Left lung (tissue), 10 donors: ENCODE results near the gene POLG. TPM values are rescaled to one million over a fixed set of nuclear protein-coding genes. Genes with fewer than 3 reads are reported as not detected.
A peak's percentile ranks its signal among the peaks of the same experiment; 100 is the strongest.

Experiments used
- ATAC-seq: fragments of 200-7000 bp; cut with Tn5 transposase; one replicate; pipeline ENCODE4 v1.9.1; 2020; ENCODE audit warnings: moderate library complexity
- DNase-seq, 4 donors: peaks; one replicate each; pipeline ENCODE4 v3.0.0-alpha.2; 2013 to 2020
- H3K27ac ChIP-seq, 2 donors: fragments of 200-600 bp; sonication (generic) in 1 of 2; one replicate each; pipeline versions ENCODE4 v1.5.0 to v1.8.0; 2020 to 2021
- H3K27me3 ChIP-seq, 2 donors: fragments of 200-600 bp; sonication (generic) in 1 of 2; one replicate each; pipeline versions ENCODE4 v1.5.0 to v1.8.0; 2020 to 2021
- H3K36me3 ChIP-seq, 2 donors: fragments of 200-600 bp; sonication (generic) in 1 of 2; one replicate each; pipeline versions ENCODE4 v1.5.0 to v1.8.0; 2020 to 2021
- H3K4me1 ChIP-seq, 2 donors: fragments of 200-600 bp; one replicate each; pipeline ENCODE4 v1.8.0; 2021
- H3K4me3 ChIP-seq, 2 donors: fragments of 200-600 bp; sonication (generic) in 1 of 2; one replicate each; pipeline versions ENCODE4 v1.5.0 to v1.8.0; 2020 to 2021; ENCODE audit warnings: mild to moderate bottlenecking in 1 of 2
- H3K9me3 ChIP-seq, 2 donors: fragments of 200-600 bp; sonication (generic) in 1 of 2; one replicate each; pipeline versions ENCODE4 v1.5.0 to v1.8.0; 2020 to 2021
- CTCF ChIP-seq, 2 donors: fragments of 200-600 bp; sonication (generic) in 1 of 2; IDR thresholded peaks; one replicate each; pipeline versions ENCODE4 v1.5.0 to v1.8.0; 2021; ENCODE audit warnings: antibody characterized with exemption in 2 of 2
- intact Hi-C, 2 donors: fragments of 100-400 bp; cut with DNase I; formaldehyde crosslinking; loops; one replicate each; pipeline versions ENCODE4 v1.11.2 to v1.14.2; 2022
- polyA plus RNA-seq, 6 donors: library from polyadenylated mRNA; unstranded; fragments of 120-200 nt; gene quantifications; one replicate each; pipeline ENCODE4 v1.2.1, GENCODE V29; 2013; ENCODE audit not compliant: insufficient read length in 6 of 6
- total RNA-seq, 2 donors: library from RNA; stranded (reverse); fragmentation: NEBNext Ultra II Directional; extraction: Animal tissue kit (Norgen Biotek cat#: 25700); gene quantifications; one replicate each; pipeline ENCODE4 v1.2.1, GENCODE V29; 2021
- donor health status: DM: no; HTN: yes; CAD: no.
- donor health status: DM: no; HTN: no; CAD: no.

Gene POLG
- total and polyA plus RNA-seq, 8 donors = 52.4 to 71.5 (median 55.1) TPM

- no peak for DNase-seq
- intact Hi-C loops = no loop called here
- Histone ChIP-seq H3K27me3 (peaks cover 96 to 100% of the 10 kb centered on the region in 2 donors), H3K9me3 (no peaks in the 10 kb centered on the region), H3K4me1 (peaks cover 10 to 49% of the 10 kb centered on the region in 2 donors), H3K4me3 (no peak overlapping the region), H3K27ac (no peak overlapping the region), H3K36me3 (no peaks in the 10 kb centered on the region)
- no peak for ATAC-seq
- no peak for TF ChIP-seq CTCF (IDR thresholded peaks at IDR 0.05)
Measured at GRCh38 chr15:89363133-89363532, 28.5 kb upstream of the POLG start.

GRCh38 chr15:89362203-89363101 is 27.8 kb upstream of the POLG start:
- no peak for DNase-seq
- Histone ChIP-seq H3K27ac (no peak overlapping the region), H3K4me3 (no peak overlapping the region), H3K36me3 (no peaks in the 10 kb centered on the region), H3K9me3 (no peaks in the 10 kb centered on the region), H3K27me3 (peaks cover 95 to 100% of the 10 kb centered on the region in 2 donors), H3K4me1 (peaks cover 7 to 43% of the 10 kb centered on the region in 2 donors)
- no peak for TF ChIP-seq CTCF (IDR thresholded peaks at IDR 0.05)
- no peak for ATAC-seq
- intact Hi-C loops = no loop called here

GRCh38 chr15:89361451-89362202 is 27.0 kb upstream of the POLG start:
- peak; percentile 64 to 86 (median 76) for DNase-seq
- Histone ChIP-seq H3K27me3 (peaks cover 93 to 100% of the 10 kb centered on the region in 2 donors), H3K4me3 (no peak overlapping the region), H3K36me3 (no peaks in the 10 kb centered on the region), H3K9me3 (no peaks in the 10 kb centered on the region), H3K27ac (no peak overlapping the region), H3K4me1 (peaks cover 6 to 38% of the 10 kb centered on the region in 2 donors)
- ATAC-seq = peak; percentile 64
- TF ChIP-seq CTCF (IDR thresholded peaks at IDR 0.05) = no peak
- intact Hi-C loops = no loop called here

GRCh38 chr15:89360294-89360971 is 25.8 kb upstream of the POLG start:
- ATAC-seq = no peak
- no peak for TF ChIP-seq CTCF (IDR thresholded peaks at IDR 0.05)
- Histone ChIP-seq H3K4me1 (peaks cover 6 to 38% of the 10 kb centered on the region in 2 donors), H3K9me3 (no peaks in the 10 kb centered on the region), H3K4me3 (no peak overlapping the region), H3K36me3 (no peaks in the 10 kb centered on the region), H3K27ac (no peak overlapping the region), H3K27me3 (peaks cover 89 to 100% of the 10 kb centered on the region in 2 donors)
- intact Hi-C loops = no loop called here
- no peak for DNase-seq
